CD4-positive, alpha-beta memory T cell (primary cell): ENCODE data around the gene THRA. TPM values are rescaled to one million over a fixed set of nuclear protein-coding genes. Genes with fewer than 3 reads are reported as not detected.

ENCODE experiments used
- CTCF ChIA-PET: fragments of 350-600 bp; sonication (Branson Sonifier 250); formaldehyde crosslinking; loops from one replicate; lab custom pipeline; 2021; ENCODE audit warnings: inconsistent platforms; ENCODE audit not compliant: partially characterized antibody; lab: Charles Lee
- POLR2A ChIA-PET: fragments of 350-600 bp; sonication (Branson Sonifier 250); formaldehyde crosslinking; loops from one replicate; lab custom pipeline; 2021; ENCODE audit not compliant: partially characterized antibody; lab: Charles Lee
- DNase-seq, 5 donors: peaks; one replicate each; pipeline versions ENCODE4 v3.0.0 to v3.0.0-alpha.2; 2020 to 2022; ENCODE audit warnings: mixed read lengths in 1 of 5
- H3K27ac ChIP-seq: one replicate; pipeline ENCODE4 v1.7.0; 2013; ENCODE audit warnings: low read depth, low read length
- H3K27me3 ChIP-seq: 2 replicates; pipeline ENCODE4 v1.7.0; 2013; ENCODE audit warnings: mild to moderate bottlenecking, low read length, moderate library complexity; ENCODE audit not compliant: insufficient read depth
- H3K36me3 ChIP-seq: 2 replicates; pipeline ENCODE4 v1.7.0; 2013; ENCODE audit warnings: mild to moderate bottlenecking, low read length, moderate library complexity; ENCODE audit not compliant: insufficient read depth
- H3K4me1 ChIP-seq: 2 replicates; pipeline ENCODE4 v1.7.0; 2013; ENCODE audit warnings: mild to moderate bottlenecking, low read length, moderate library complexity; ENCODE audit not compliant: insufficient read depth
- H3K4me3 ChIP-seq, 2 donors: one replicate each; pipeline ENCODE4 v1.7.0; 2013; ENCODE audit warnings: low read length in 2 of 2, mild to moderate bottlenecking in 1 of 2
- H3K9me3 ChIP-seq, 2 donors: one replicate each; pipeline ENCODE4 v1.7.0; 2013; ENCODE audit warnings: low read length in 2 of 2, control low read depth in 1 of 2; ENCODE audit not compliant: control insufficient read depth in 1 of 2
- H3K27ac Mint-ChIP-seq, 7 donors: one replicate each; pipeline ENCODE4 v1.8.0; 2020 to 2021; ENCODE audit warnings: mixed read lengths in 7 of 7, mild to moderate bottlenecking in 6 of 7, inconsistent platforms in 3 of 7, moderate library complexity in 3 of 7
- H3K27me3 Mint-ChIP-seq, 2 donors: one replicate each; pipeline ENCODE4 v1.8.0; 2020 to 2021; ENCODE audit warnings: mixed read lengths in 2 of 2
- H3K36me3 Mint-ChIP-seq, 2 donors: one replicate each; pipeline ENCODE4 v1.8.0; 2020 to 2021; ENCODE audit warnings: mixed read lengths in 2 of 2, inconsistent platforms in 1 of 2, mild to moderate bottlenecking in 1 of 2
- H3K4me1 Mint-ChIP-seq, 4 donors: one replicate each; pipeline ENCODE4 v1.8.0; 2020 to 2021; ENCODE audit warnings: mixed read lengths in 4 of 4, mild to moderate bottlenecking in 1 of 4
- H3K4me3 Mint-ChIP-seq, 8 donors: one replicate each; pipeline ENCODE4 v1.8.0; 2020 to 2021; ENCODE audit warnings: mixed read lengths in 8 of 8, mild to moderate bottlenecking in 7 of 8, moderate library complexity in 6 of 8, inconsistent platforms in 3 of 8
- H3K9me3 Mint-ChIP-seq, 8 donors: one replicate each; pipeline ENCODE4 v1.8.0; 2020 to 2021; ENCODE audit warnings: mixed read lengths in 8 of 8, mild to moderate bottlenecking in 5 of 8, inconsistent platforms in 3 of 8, moderate library complexity in 1 of 8
- intact Hi-C: fragments of 100-400 bp; cut with micrococcal nuclease; formaldehyde crosslinking; loops from one replicate; pipeline ENCODE4 v1.15.1; 2023
- polyA plus RNA-seq, 2 donors: library from polyadenylated mRNA; unstranded; fragments of 300-500 nt; fragmentation: Illumina TruSeq; gene quantifications; one replicate each; pipeline ENCODE4 v1.2.3, GENCODE V29; 2021
- total RNA-seq, 2 experiments: library from RNA; stranded (reverse); gene quantifications; one replicate each; pipeline ENCODE4 v1.2.3, GENCODE V29; 2021

THRA gene
- total and polyA plus RNA-seq, 4 experiments from 2014 or later, result 5.8 to 41.3 (median 23.9) TPM

- Mint-ChIP-seq H3K27ac (peak overlapping the region; percentile 86 to 99 (median 94)), H3K9me3 (no peaks in the 10 kb centered on the region), H3K4me1 (peaks cover 65 to 96% (median 82%) of the 10 kb centered on the region in 4 donors), H3K36me3 (peaks cover 13 to 18% of the 10 kb centered on the region in 2 donors), H3K27me3 (no peaks in the 10 kb centered on the region), H3K4me3 (peak overlapping the region; percentile 43 to 99 (median 98))
- no peak for DNase-seq
- Histone ChIP-seq H3K4me1 (peaks cover 90% of the 10 kb centered on the region), H3K27me3 (no peaks in the 10 kb centered on the region), H3K4me3 (no peak overlapping the region), H3K9me3 (no peaks in the 10 kb centered on the region), H3K36me3 (no peaks in the 10 kb centered on the region), H3K27ac (peak overlapping the region; percentile 92)
- intact Hi-C loops, result no loop called here
- ChIA-PET CTCF (interaction anchor here (1.0 to 21.9 kb wide), 7 partner anchors 10 to 90 kb away, joined by 3 to 543 read pairs (median 8); partner anchors contain the start of genes MED24 and THRA), POLR2A (interaction anchor here (0.7 to 16.2 kb wide), 11 partner anchors 10 to 641 kb away, joined by 3 to 494 read pairs (median 15); partner anchors contain the start of genes CASC3, CDK12, MED24 and MSL1)
Observed at GRCh38 chr17:40101367-40102210, 38.8 kb downstream of the THRA start.

GRCh38 chr17:40103071-40103661, 40.4 kb downstream of the THRA start:
- peaks cover 0 to 13% of the 10 kb centered on the region in 2 donors for H3K36me3 Mint-ChIP-seq
- H3K4me3 Mint-ChIP-seq, result peak overlapping the region in 7 of 8 donors; percentile 36 to 82 (median 51)
- H3K27ac Mint-ChIP-seq, result peak overlapping the region; percentile 59 to 100 (median 92)
- H3K4me1 Mint-ChIP-seq, result peaks cover 70 to 96% (median 82%) of the 10 kb centered on the region in 4 donors
- Histone ChIP-seq H3K36me3 (no peaks in the 10 kb centered on the region), H3K4me3 (no peak overlapping the region), H3K4me1 (peaks cover 90% of the 10 kb centered on the region), H3K27ac (peak overlapping the region; percentile 44), H3K27me3 (no peaks in the 10 kb centered on the region), H3K9me3 (no peaks in the 10 kb centered on the region)
- no peaks in the 10 kb centered on the region for H3K9me3 Mint-ChIP-seq
- DNase-seq, result no peak
- ChIA-PET CTCF (interaction anchor here (1.4 to 21.9 kb wide), 5 partner anchors 8 to 35 kb away, joined by 5 to 543 read pairs (median 5); partner anchors contain the start of gene THRA), POLR2A (interaction anchor here (0.5 to 16.2 kb wide), 8 partner anchors 8 to 1349 kb away, joined by 3 to 494 read pairs (median 4); partner anchors contain the start of genes CASC3 and THRA)
- intact Hi-C loops, result no loop called here
- no peaks in the 10 kb centered on the region for H3K27me3 Mint-ChIP-seq

GRCh38 chr17:40103688-40104087, 40.9 kb downstream of the THRA start:
- POLR2A ChIA-PET, result interaction anchor here (0.9 to 16.2 kb wide), 5 partner anchors 8 to 485 kb away, joined by 3 to 494 read pairs (median 5); partner anchors contain the start of gene THRA
- peak overlapping the region; percentile 44 for H3K27ac ChIP-seq
- CTCF ChIA-PET, result interaction anchor here (1.4 to 21.9 kb wide), 5 partner anchors 8 to 35 kb away, joined by 5 to 543 read pairs (median 5); partner anchors contain the start of gene THRA

GRCh38 chr17:40104594-40105486, 42.1 kb downstream of the THRA start:
- POLR2A ChIA-PET, result interaction anchor here (0.9 to 3.6 kb wide), 7 partner anchors 9 to 50 kb away, joined by 3 to 18 read pairs (median 4); partner anchors contain the start of genes MED24 and THRA
- Mint-ChIP-seq H3K9me3 (no peaks in the 10 kb centered on the region), H3K27ac (peak overlapping the region; percentile 88 to 100 (median 98)), H3K36me3 (peaks cover 0 to 5% of the 10 kb centered on the region in 2 donors), H3K4me1 (peaks cover 69 to 97% (median 82%) of the 10 kb centered on the region in 4 donors), H3K27me3 (no peaks in the 10 kb centered on the region), H3K4me3 (peak overlapping the region in 7 of 8 donors; percentile 35 to 81 (median 62))
- no peaks in the 10 kb centered on the region for H3K9me3 ChIP-seq
- peaks cover 92% of the 10 kb centered on the region for H3K4me1 ChIP-seq
- no peaks in the 10 kb centered on the region for H3K27me3 ChIP-seq
- DNase-seq, result no peak
- H3K4me3 ChIP-seq, result no peak overlapping the region
- H3K36me3 ChIP-seq, result no peaks in the 10 kb centered on the region
- CTCF ChIA-PET, result interaction anchor here (1.8 to 21.9 kb wide), 3 partner anchors 7 to 37 kb away, joined by 5 to 543 read pairs (median 217); partner anchors contain the start of gene THRA
- peak overlapping the region; percentile 31 for H3K27ac ChIP-seq
- intact Hi-C loops, result no loop called here

More at GRCh38 chr17:40103688-40104087, 40.9 kb downstream of the THRA start:
- Histone ChIP-seq H3K4me1 (peaks cover 90% of the 10 kb centered on the region), H3K36me3 (no peaks in the 10 kb centered on the region), H3K9me3 (no peaks in the 10 kb centered on the region), H3K27me3 (no peaks in the 10 kb centered on the region), H3K4me3 (no peak overlapping the region)
- intact Hi-C loops, result no loop called here
- H3K27me3 Mint-ChIP-seq, result no peaks in the 10 kb centered on the region
- H3K4me3 Mint-ChIP-seq, result peak overlapping the region in 7 of 8 donors; percentile 45 to 82 (median 51)
- H3K36me3 Mint-ChIP-seq, result peaks cover 0 to 13% of the 10 kb centered on the region in 2 donors
- H3K27ac Mint-ChIP-seq, result peak overlapping the region; percentile 59 to 100 (median 92)
- DNase-seq, result no peak
- no peaks in the 10 kb centered on the region for H3K9me3 Mint-ChIP-seq
- H3K4me1 Mint-ChIP-seq, result peaks cover 69 to 96% (median 82%) of the 10 kb centered on the region in 4 donors

- ChIA-PET POLR2A (interaction anchor here (0.9 to 11.1 kb wide), 13 partner anchors 9 to 1583 kb away, joined by 3 to 494 read pairs (median 8); partner anchors contain the start of genes CASC3, EIF1, MED24 and NR1D1), CTCF (interaction anchor here (0.6 to 21.9 kb wide), 4 partner anchors 5 to 113 kb away, joined by 3 to 543 read pairs (median 114); partner anchors contain the start of gene THRA)
- H3K27me3 ChIP-seq, result no peaks in the 10 kb centered on the region
- Mint-ChIP-seq H3K9me3 (no peaks in the 10 kb centered on the region), H3K36me3 (peaks cover 0 to 5% of the 10 kb centered on the region in 2 donors), H3K4me1 (peaks cover 75 to 99% (median 85%) of the 10 kb centered on the region in 4 donors), H3K27me3 (no peaks in the 10 kb centered on the region), H3K4me3 (peak overlapping the region in 7 of 8 donors; percentile 26 to 81 (median 64)), H3K27ac (peak overlapping the region; percentile 97 to 100 (median 98))
- peaks cover 94% of the 10 kb centered on the region for H3K4me1 ChIP-seq
- intact Hi-C loops, result no loop called here
- peak overlapping the region in 1 of 2 donors; percentile 1 for H3K4me3 ChIP-seq
- no peaks in the 10 kb centered on the region for H3K9me3 ChIP-seq
- no peaks in the 10 kb centered on the region for H3K36me3 ChIP-seq
- DNase-seq, result no peak
- H3K27ac ChIP-seq, result peak overlapping the region; percentile 85
Observed at GRCh38 chr17:40105861-40106759, 43.3 kb downstream of the THRA start.
